ENCODE measurements around the gene RFTN1. TPM values are rescaled to one million over a fixed set of nuclear protein-coding genes. Genes with fewer than 3 reads are reported as not detected.

RFTN1 gene
- total and polyA plus RNA-seq, 2 donors (not counting 1 experiment from before 2014, with no cell fraction given): 35.1 to 35.5 TPM

- TF ChIP-seq EZH2 (IDR thresholded peaks at IDR 0.05; ENCODE audit: low read length, missing control alignments): no peak
- TF ChIP-seq CTCF (conservative IDR thresholded peaks at IDR 0.05 in 1 of 2, IDR thresholded peaks at IDR 0.05 in 1 of 2; ENCODE audit: low read depth in 1 of 2, low read length in 2 of 2): no peak
- DNase-seq (ENCODE audit: low read depth in 2 of 2): no peak
- Histone ChIP-seq H3K27ac (ENCODE audit: insufficient read depth, low read length) (no peak overlapping the region), H3K36me3 (ENCODE audit: control insufficient read depth, insufficient read depth, low read length) (no peaks in the 10 kb centered on the region), H3K4me3 (replicated peaks in 1 of 4; ENCODE audit: control extremely low read depth in 1 of 4, insufficient read depth in 1 of 4, low read depth in 3 of 4, low read length in 4 of 4) (no peak overlapping the region), H3K27me3 (ENCODE audit: control insufficient read depth, insufficient read depth, low read length) (no peaks in the 10 kb centered on the region), H3K79me2 (ENCODE audit: control insufficient read depth, insufficient read depth, low read length) (no peaks in the 10 kb centered on the region), H3K9me3 (ENCODE audit: control insufficient read depth, insufficient read depth, low read depth, low read length) (no peaks in the 10 kb centered on the region), H3K4me2 (ENCODE audit: extremely low read depth, insufficient read depth, low read length) (no peak overlapping the region), H2AFZ (ENCODE audit: low read length) (no peak overlapping the region), H4K20me1 (ENCODE audit: control insufficient read depth, extremely low read depth, insufficient read depth, low read length) (no peaks in the 10 kb centered on the region), H3K9ac (ENCODE audit: insufficient read depth, low read length) (no peak overlapping the region), H3K4me1 (ENCODE audit: control insufficient read depth, extremely low read depth, insufficient read depth, low read length) (no peaks in the 10 kb centered on the region)
Measured at GRCh38 chr3:16359331-16359730, 154.2 kb downstream of the RFTN1 start.

GRCh38 chr3:16358336-16358735 lies 155.2 kb downstream of the RFTN1 start:
- no peaks in the 10 kb centered on the region for H4K20me1 ChIP-seq (ENCODE audit: control insufficient read depth, extremely low read depth, insufficient read depth, low read length)
- no peaks in the 10 kb centered on the region for H3K36me3 ChIP-seq (ENCODE audit: control insufficient read depth, insufficient read depth, low read length)
- TF ChIP-seq EZH2 (IDR thresholded peaks at IDR 0.05; ENCODE audit: low read length, missing control alignments) (no peak), CTCF (conservative IDR thresholded peaks at IDR 0.05 in 1 of 2, IDR thresholded peaks at IDR 0.05 in 1 of 2; ENCODE audit: low read depth in 1 of 2, low read length in 2 of 2) (no peak)
- H3K4me3 ChIP-seq (replicated peaks in 1 of 4; ENCODE audit: control extremely low read depth in 1 of 4, insufficient read depth in 1 of 4, low read depth in 3 of 4, low read length in 4 of 4): no peak overlapping the region
- H3K27ac ChIP-seq (ENCODE audit: insufficient read depth, low read length): no peak overlapping the region
- H3K9me3 ChIP-seq (ENCODE audit: control insufficient read depth, insufficient read depth, low read depth, low read length): no peaks in the 10 kb centered on the region
- no peak overlapping the region for H2AFZ ChIP-seq (ENCODE audit: low read length)
- no peaks in the 10 kb centered on the region for H3K79me2 ChIP-seq (ENCODE audit: control insufficient read depth, insufficient read depth, low read length)
- no peaks in the 10 kb centered on the region for H3K4me1 ChIP-seq (ENCODE audit: control insufficient read depth, extremely low read depth, insufficient read depth, low read length)
- no peak overlapping the region for H3K9ac ChIP-seq (ENCODE audit: insufficient read depth, low read length)
- no peaks in the 10 kb centered on the region for H3K27me3 ChIP-seq (ENCODE audit: control insufficient read depth, insufficient read depth, low read length)
- H3K4me2 ChIP-seq (ENCODE audit: extremely low read depth, insufficient read depth, low read length): no peak overlapping the region
- no peak for DNase-seq (ENCODE audit: low read depth in 2 of 2)

DNA sequence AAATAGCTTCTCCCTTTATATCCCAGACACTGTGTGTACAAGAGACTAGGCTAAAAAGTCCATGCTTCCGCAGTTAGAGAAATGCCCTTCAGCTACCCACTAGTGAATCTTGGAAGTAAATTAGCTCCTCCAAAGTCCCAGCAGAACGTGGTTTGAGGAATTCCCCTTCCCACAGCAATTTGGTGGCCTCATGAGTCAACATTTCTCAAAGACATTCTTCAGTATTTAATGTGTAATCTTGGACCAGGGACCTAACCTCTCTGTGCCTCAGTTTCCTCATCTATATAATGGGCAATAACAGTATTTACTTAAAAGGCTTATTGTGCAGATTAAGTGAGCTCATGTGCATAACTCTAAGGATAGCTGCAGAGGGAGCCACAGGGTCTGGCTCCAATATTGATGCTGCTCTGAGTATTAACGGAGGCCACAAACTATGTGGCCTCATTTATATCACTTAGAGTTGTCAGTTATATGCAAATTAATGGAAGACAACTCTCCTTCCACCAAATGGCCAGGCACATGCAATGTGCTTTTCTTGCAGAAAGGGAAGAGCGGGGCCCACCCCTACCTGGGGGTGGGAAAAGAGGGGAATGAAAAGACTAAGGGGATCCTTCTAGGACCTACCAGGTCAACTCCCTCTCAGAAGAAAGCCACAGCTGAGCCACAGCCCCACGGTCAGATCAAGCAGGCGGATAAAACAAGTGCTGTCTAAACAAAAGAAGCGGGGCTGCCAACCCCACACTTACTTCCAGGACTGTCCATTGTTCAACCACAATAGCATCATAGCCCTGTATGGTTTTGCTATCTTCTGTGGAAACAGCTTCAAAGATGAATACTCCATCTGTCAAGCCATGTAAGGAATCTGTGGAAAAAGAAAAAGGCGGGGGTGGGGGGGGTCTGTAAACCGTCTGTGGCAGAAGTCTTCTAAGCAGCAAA lies 156.0 kb downstream of the RFTN1 start:
- H4K20me1 ChIP-seq (ENCODE audit: control insufficient read depth, extremely low read depth, insufficient read depth, low read length): no peaks in the 10 kb centered on the region
- no peaks in the 10 kb centered on the region for H3K27me3 ChIP-seq (ENCODE audit: control insufficient read depth, insufficient read depth, low read length)
- no peak overlapping the region for H3K27ac ChIP-seq (ENCODE audit: insufficient read depth, low read length)
- peak; percentile 28 to 88 for DNase-seq (ENCODE audit: low read depth in 2 of 2)
- H3K9ac ChIP-seq (ENCODE audit: insufficient read depth, low read length): no peak overlapping the region
- no peaks in the 10 kb centered on the region for H3K9me3 ChIP-seq (ENCODE audit: control insufficient read depth, insufficient read depth, low read depth, low read length)
- no peak overlapping the region for H3K4me3 ChIP-seq (replicated peaks in 1 of 4; ENCODE audit: control extremely low read depth in 1 of 4, insufficient read depth in 1 of 4, low read depth in 3 of 4, low read length in 4 of 4)
- no peak overlapping the region for H3K4me2 ChIP-seq (ENCODE audit: extremely low read depth, insufficient read depth, low read length)
- no peaks in the 10 kb centered on the region for H3K4me1 ChIP-seq (ENCODE audit: control insufficient read depth, extremely low read depth, insufficient read depth, low read length)
- H3K79me2 ChIP-seq (ENCODE audit: control insufficient read depth, insufficient read depth, low read length): no peaks in the 10 kb centered on the region
- no peaks in the 10 kb centered on the region for H3K36me3 ChIP-seq (ENCODE audit: control insufficient read depth, insufficient read depth, low read length)
- TF ChIP-seq EZH2 (IDR thresholded peaks at IDR 0.05; ENCODE audit: low read length, missing control alignments) (no peak), CTCF (conservative IDR thresholded peaks at IDR 0.05 in 1 of 2, IDR thresholded peaks at IDR 0.05 in 1 of 2; ENCODE audit: low read depth in 1 of 2, low read length in 2 of 2) (peak in 1 of 2 donors; percentile 8)
- no peak overlapping the region for H2AFZ ChIP-seq (ENCODE audit: low read length)
